NCI-H69 (cell line): ENCODE data around the gene CCDC160.
"Not testable (repeated sequence)": the region's sequence is repeated elsewhere in the genome, so short reads cannot be mapped to it uniquely, and the experiment has no call there.

Experiments
- DNase-seq: peaks from one replicate; lab custom pipeline; 2025; lab: John Stamatoyannopoulos, UW

The CCDC160 gene

GRCh38 chrX:134236626-134237614, at the start of gene CCDC160:
TSS of gene CCDC160 (plus strand) at chrX:134237182. CDS start at chrX:134244801, 7,619 bp downstream.
- peak; percentile 50 for DNase-seq

GRCh38 chrX:134191281-134191680, 45.7 kb upstream of the CCDC160 start:
- no peak for DNase-seq

GRCh38 chrX:134194915-134195314, 42.1 kb upstream of the CCDC160 start:
- no peak for DNase-seq

- no peak for DNase-seq
Observed at GRCh38 chrX:134202561-134202960, 34.4 kb upstream of the CCDC160 start.

- DNase-seq: no peak
Observed at GRCh38 chrX:134206221-134206620, 30.8 kb upstream of the CCDC160 start.

GRCh38 chrX:134210465-134210864, 26.5 kb upstream of the CCDC160 start:
- DNase-seq: no peak

GRCh38 chrX:134235236-134235635, 1.7 kb upstream of the CCDC160 start:
- no peak for DNase-seq

- DNase-seq: not testable (repeated sequence)
Observed at GRCh38 chrX:134238144-134238543, 1.2 kb downstream of the CCDC160 start.

GRCh38 chrX:134239016-134239415, 2.0 kb downstream of the CCDC160 start:
- no peak for DNase-seq

- DNase-seq: no peak
Observed at GRCh38 chrX:134240209-134240608, 3.2 kb downstream of the CCDC160 start.

- DNase-seq: no peak
Observed at GRCh38 chrX:134241960-134242619, 5.1 kb downstream of the CCDC160 start.

GRCh38 chrX:134244043-134244442, 7.1 kb downstream of the CCDC160 start:
- DNase-seq: no peak

- no peak for DNase-seq
Observed at GRCh38 chrX:134246282-134246681, 9.3 kb downstream of the CCDC160 start.

GRCh38 chrX:134247492-134247891, 10.5 kb downstream of the CCDC160 start:
- DNase-seq: no peak

- no peak for DNase-seq
Observed at GRCh38 chrX:134249241-134249640, 12.3 kb downstream of the CCDC160 start.

GRCh38 chrX:134251241-134251640, 14.3 kb downstream of the CCDC160 start:
- no peak for DNase-seq

GRCh38 chrX:134254511-134254910, 17.5 kb downstream of the CCDC160 start:
- DNase-seq: no peak

GRCh38 chrX:134255555-134255954, 18.6 kb downstream of the CCDC160 start:
- DNase-seq: no peak

- DNase-seq: no peak
Observed at GRCh38 chrX:134256684-134257083, 19.7 kb downstream of the CCDC160 start.

GRCh38 chrX:134258202-134258601, 21.2 kb downstream of the CCDC160 start:
- DNase-seq: no peak

- not testable (repeated sequence) for DNase-seq
Observed at GRCh38 chrX:134285934-134286333, 49.0 kb downstream of the CCDC160 start.

GRCh38 chrX:134287346-134287745, 50.4 kb downstream of the CCDC160 start:
- no peak for DNase-seq

GRCh38 chrX:134294548-134294947, 57.6 kb downstream of the CCDC160 start:
- DNase-seq: no peak
